ENCODE measurements around the gene BBS9.

The BBS9 gene

GRCh38 chr7:33446551-33446950 lies 317.2 kb downstream of the BBS9 start:
- TF ChIP-seq EZH2phosphoT487 (conservative IDR thresholded peaks at IDR 0.05; ENCODE audit: low read length) = no peak
- TF ChIP-seq CTCF (IDR thresholded peaks at IDR 0.05; ENCODE audit: insufficient read depth, low read length, poor library complexity, severe bottlenecking) = no peak
- no peak overlapping the region for H3K27ac ChIP-seq (ENCODE audit: low read depth, low read length)
- no peaks in the 10 kb centered on the region for H4K20me1 ChIP-seq (ENCODE audit: low read depth, low read length)

GRCh38 chr7:33448035-33448434 lies 318.7 kb downstream of the BBS9 start:
- no peaks in the 10 kb centered on the region for H3K27me3 ChIP-seq (ENCODE audit: low read length)
- no peak overlapping the region for H3K4me2 ChIP-seq (ENCODE audit: low read depth, low read length, poor library complexity, severe bottlenecking)
- TF ChIP-seq EZH2phosphoT487 (conservative IDR thresholded peaks at IDR 0.05; ENCODE audit: low read length) (no peak), CTCF (IDR thresholded peaks at IDR 0.05; ENCODE audit: insufficient read depth, low read length, poor library complexity, severe bottlenecking) (no peak)
- no peaks in the 10 kb centered on the region for H3K36me3 ChIP-seq (ENCODE audit: low read length)
- H3K9me3 ChIP-seq (ENCODE audit: insufficient read depth, low read length) = no peaks in the 10 kb centered on the region
- no peak overlapping the region for H3K4me3 ChIP-seq (ENCODE audit: insufficient read depth, low read length, poor library complexity, severe bottlenecking)
- H3K9me2 ChIP-seq (replicated peaks; ENCODE audit: insufficient read depth, low read length) = no peaks in the 10 kb centered on the region
- no peak overlapping the region for H2AFZ ChIP-seq (ENCODE audit: low read depth, low read length, severe bottlenecking)
- no peaks in the 10 kb centered on the region for H3K79me2 ChIP-seq (ENCODE audit: insufficient read depth, low read length)
- H3K9ac ChIP-seq (ENCODE audit: low read length) = no peak overlapping the region
- H3F3A ChIP-seq (ENCODE audit: insufficient read depth) = no peaks in the 10 kb centered on the region
- H3K27ac ChIP-seq (ENCODE audit: low read depth, low read length) = no peak overlapping the region
- no peaks in the 10 kb centered on the region for H4K20me1 ChIP-seq (ENCODE audit: low read depth, low read length)

More at GRCh38 chr7:33446551-33446950, 317.2 kb downstream of the BBS9 start:
- no peak overlapping the region for H2AFZ ChIP-seq (ENCODE audit: low read depth, low read length, severe bottlenecking)
- H3K4me2 ChIP-seq (ENCODE audit: low read depth, low read length, poor library complexity, severe bottlenecking) = no peak overlapping the region
- no peaks in the 10 kb centered on the region for H3K27me3 ChIP-seq (ENCODE audit: low read length)
- no peaks in the 10 kb centered on the region for H3F3A ChIP-seq (ENCODE audit: insufficient read depth)
- no peak overlapping the region for H3K4me3 ChIP-seq (ENCODE audit: insufficient read depth, low read length, poor library complexity, severe bottlenecking)
- H3K9ac ChIP-seq (ENCODE audit: low read length) = no peak overlapping the region
- no peaks in the 10 kb centered on the region for H3K36me3 ChIP-seq (ENCODE audit: low read length)
- H3K9me3 ChIP-seq (ENCODE audit: insufficient read depth, low read length) = no peaks in the 10 kb centered on the region
- H3K79me2 ChIP-seq (ENCODE audit: insufficient read depth, low read length) = no peaks in the 10 kb centered on the region
- no peaks in the 10 kb centered on the region for H3K9me2 ChIP-seq (replicated peaks; ENCODE audit: insufficient read depth, low read length)

GRCh38 chr7:33449847-33450246 lies 320.5 kb downstream of the BBS9 start:
- no peaks in the 10 kb centered on the region for H3K27me3 ChIP-seq (ENCODE audit: low read length)
- H3K9me3 ChIP-seq (ENCODE audit: insufficient read depth, low read length) = no peaks in the 10 kb centered on the region
- H2AFZ ChIP-seq (ENCODE audit: low read depth, low read length, severe bottlenecking) = no peak overlapping the region
- H3K9ac ChIP-seq (ENCODE audit: low read length) = no peak overlapping the region
- H3K27ac ChIP-seq (ENCODE audit: low read depth, low read length) = no peak overlapping the region
- no peak overlapping the region for H3K4me2 ChIP-seq (ENCODE audit: low read depth, low read length, poor library complexity, severe bottlenecking)
- H3K79me2 ChIP-seq (ENCODE audit: insufficient read depth, low read length) = no peaks in the 10 kb centered on the region
- H3K36me3 ChIP-seq (ENCODE audit: low read length) = no peaks in the 10 kb centered on the region
- H4K20me1 ChIP-seq (ENCODE audit: low read depth, low read length) = no peaks in the 10 kb centered on the region
- H3K4me3 ChIP-seq (ENCODE audit: insufficient read depth, low read length, poor library complexity, severe bottlenecking) = no peak overlapping the region
- no peaks in the 10 kb centered on the region for H3F3A ChIP-seq (ENCODE audit: insufficient read depth)
- no peak for TF ChIP-seq EZH2phosphoT487 (conservative IDR thresholded peaks at IDR 0.05; ENCODE audit: low read length)
- no peak for TF ChIP-seq CTCF (IDR thresholded peaks at IDR 0.05; ENCODE audit: insufficient read depth, low read length, poor library complexity, severe bottlenecking)
- no peaks in the 10 kb centered on the region for H3K9me2 ChIP-seq (replicated peaks; ENCODE audit: insufficient read depth, low read length)

All from SU-DHL-6 (cell line).